22Rv1 (cell line): ENCODE results near the gene ZNF516.
"Not testable (repeated sequence)": the region's sequence is repeated elsewhere in the genome, so short reads cannot be mapped to it uniquely, and the experiment has no call there.

Experiments used
- H3K27ac ChIP-seq: fragments of 450-650 bp; 2 replicates; pipeline ENCODE4 v1.5.1; 2017
- ZFX ChIP-seq: fragments of 450-650 bp; IDR thresholded peaks from 2 replicates; pipeline ENCODE4 v1.6.1; 2017; ENCODE audit warnings: antibody characterized with exemption, borderline replicate concordance
- TF ChIP-seq, protein P1 (sequence below): fragments of 450-650 bp; IDR thresholded peaks from 2 replicates; pipeline ENCODE4 v1.5.1; 2017; ENCODE audit warnings: mild to moderate bottlenecking

The ZNF516 gene, protein sequence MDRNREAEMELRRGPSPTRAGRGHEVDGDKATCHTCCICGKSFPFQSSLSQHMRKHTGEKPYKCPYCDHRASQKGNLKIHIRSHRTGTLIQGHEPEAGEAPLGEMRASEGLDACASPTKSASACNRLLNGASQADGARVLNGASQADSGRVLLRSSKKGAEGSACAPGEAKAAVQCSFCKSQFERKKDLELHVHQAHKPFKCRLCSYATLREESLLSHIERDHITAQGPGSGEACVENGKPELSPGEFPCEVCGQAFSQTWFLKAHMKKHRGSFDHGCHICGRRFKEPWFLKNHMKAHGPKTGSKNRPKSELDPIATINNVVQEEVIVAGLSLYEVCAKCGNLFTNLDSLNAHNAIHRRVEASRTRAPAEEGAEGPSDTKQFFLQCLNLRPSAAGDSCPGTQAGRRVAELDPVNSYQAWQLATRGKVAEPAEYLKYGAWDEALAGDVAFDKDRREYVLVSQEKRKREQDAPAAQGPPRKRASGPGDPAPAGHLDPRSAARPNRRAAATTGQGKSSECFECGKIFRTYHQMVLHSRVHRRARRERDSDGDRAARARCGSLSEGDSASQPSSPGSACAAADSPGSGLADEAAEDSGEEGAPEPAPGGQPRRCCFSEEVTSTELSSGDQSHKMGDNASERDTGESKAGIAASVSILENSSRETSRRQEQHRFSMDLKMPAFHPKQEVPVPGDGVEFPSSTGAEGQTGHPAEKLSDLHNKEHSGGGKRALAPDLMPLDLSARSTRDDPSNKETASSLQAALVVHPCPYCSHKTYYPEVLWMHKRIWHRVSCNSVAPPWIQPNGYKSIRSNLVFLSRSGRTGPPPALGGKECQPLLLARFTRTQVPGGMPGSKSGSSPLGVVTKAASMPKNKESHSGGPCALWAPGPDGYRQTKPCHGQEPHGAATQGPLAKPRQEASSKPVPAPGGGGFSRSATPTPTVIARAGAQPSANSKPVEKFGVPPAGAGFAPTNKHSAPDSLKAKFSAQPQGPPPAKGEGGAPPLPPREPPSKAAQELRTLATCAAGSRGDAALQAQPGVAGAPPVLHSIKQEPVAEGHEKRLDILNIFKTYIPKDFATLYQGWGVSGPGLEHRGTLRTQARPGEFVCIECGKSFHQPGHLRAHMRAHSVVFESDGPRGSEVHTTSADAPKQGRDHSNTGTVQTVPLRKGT

GRCh38 chr18:76495006-76495370 is at the start of gene ZNF516:
ZNF516 (minus strand) TSS chr18:76495242; CDS start chr18:76443054, 52,188 bp downstream.
- no peak within 1 kb of the TSS for H3K27ac ChIP-seq
- TF ChIP-seq, protein P1, sequence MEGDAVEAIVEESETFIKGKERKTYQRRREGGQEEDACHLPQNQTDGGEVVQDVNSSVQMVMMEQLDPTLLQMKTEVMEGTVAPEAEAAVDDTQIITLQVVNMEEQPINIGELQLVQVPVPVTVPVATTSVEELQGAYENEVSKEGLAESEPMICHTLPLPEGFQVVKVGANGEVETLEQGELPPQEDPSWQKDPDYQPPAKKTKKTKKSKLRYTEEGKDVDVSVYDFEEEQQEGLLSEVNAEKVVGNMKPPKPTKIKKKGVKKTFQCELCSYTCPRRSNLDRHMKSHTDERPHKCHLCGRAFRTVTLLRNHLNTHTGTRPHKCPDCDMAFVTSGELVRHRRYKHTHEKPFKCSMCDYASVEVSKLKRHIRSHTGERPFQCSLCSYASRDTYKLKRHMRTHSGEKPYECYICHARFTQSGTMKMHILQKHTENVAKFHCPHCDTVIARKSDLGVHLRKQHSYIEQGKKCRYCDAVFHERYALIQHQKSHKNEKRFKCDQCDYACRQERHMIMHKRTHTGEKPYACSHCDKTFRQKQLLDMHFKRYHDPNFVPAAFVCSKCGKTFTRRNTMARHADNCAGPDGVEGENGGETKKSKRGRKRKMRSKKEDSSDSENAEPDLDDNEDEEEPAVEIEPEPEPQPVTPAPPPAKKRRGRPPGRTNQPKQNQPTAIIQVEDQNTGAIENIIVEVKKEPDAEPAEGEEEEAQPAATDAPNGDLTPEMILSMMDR: no peak
- no peak for TF ChIP-seq ZFX

- H3K27ac ChIP-seq: no peak overlapping the region
- TF ChIP-seq, protein P1: no peak
- no peak for TF ChIP-seq ZFX
These were observed 43.8 kb upstream of the ZNF516 start for GRCh38 chr18:76538846-76539245.

DNA sequence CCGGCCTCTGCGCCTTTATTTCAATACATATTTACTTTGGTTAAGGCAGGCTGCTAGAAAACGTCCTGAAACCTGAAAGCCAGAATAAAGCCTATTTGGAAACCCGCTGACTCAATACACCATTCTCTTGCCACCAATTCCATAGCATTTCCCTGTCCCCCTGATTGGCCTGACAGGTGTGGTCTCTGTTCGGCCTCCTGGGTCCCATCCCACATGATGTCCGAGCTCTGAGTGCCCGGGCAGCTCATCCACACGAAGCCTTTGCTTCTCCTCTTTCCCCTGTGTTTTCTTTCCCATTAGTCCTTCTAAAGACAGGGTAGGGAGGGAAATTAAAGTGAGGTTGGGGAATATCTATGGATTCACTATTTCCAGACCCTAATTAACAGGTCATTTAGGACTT is 42.6 kb upstream of the ZNF516 start:
- no peak overlapping the region for H3K27ac ChIP-seq
- TF ChIP-seq, protein P1: no peak
- TF ChIP-seq ZFX: no peak

DNA sequence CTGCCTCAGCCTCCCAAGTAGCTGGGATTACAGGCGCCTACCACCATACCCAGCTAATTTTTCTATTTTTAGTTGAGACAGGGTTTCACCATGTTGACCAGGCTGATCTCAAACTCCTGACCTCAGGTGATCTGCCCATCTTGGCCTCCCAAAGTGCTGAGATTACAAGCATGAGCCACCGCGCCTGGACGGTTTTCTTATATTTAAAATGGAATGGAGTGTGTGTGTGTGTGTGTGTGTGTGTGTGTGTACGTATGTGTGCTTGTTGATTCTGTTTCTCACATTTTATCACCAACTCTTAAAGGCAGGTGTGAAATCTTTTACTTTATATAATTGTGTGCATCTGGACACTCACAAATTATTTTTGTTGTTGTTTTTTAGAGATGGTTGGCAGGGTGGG is 41.6 kb upstream of the ZNF516 start:
- H3K27ac ChIP-seq: not testable (repeated sequence)

DNA sequence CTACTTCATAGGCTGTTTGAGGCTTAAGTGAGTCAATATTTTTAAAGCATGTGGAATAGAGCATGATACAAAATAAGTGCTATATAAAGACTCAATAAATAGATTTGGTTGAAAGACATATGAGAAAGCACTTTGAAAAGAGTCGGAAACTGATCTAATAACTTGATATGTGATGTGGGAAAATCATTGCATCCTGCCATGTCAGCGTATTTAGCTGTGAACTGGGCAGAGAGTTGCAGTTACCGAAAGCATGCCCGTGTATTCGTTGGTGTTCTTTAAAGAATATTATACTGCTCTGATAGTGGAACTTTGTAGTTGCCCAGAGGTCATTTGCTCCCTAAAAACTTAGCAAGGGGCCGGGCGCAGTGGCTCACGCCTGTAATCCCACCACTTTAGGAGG is 37.8 kb upstream of the ZNF516 start:
- TF ChIP-seq, protein P1: no peak
- no peak for TF ChIP-seq ZFX
- no peak overlapping the region for H3K27ac ChIP-seq

GRCh38 chr18:76530846-76531245 is 35.8 kb upstream of the ZNF516 start:
- H3K27ac ChIP-seq: no peak overlapping the region
- TF ChIP-seq ZFX: no peak
- TF ChIP-seq, protein P1: no peak

GRCh38 chr18:76530391-76530790 is 35.3 kb upstream of the ZNF516 start:
- H3K27ac ChIP-seq: no peak overlapping the region
- TF ChIP-seq, protein P1: no peak
- no peak for TF ChIP-seq ZFX
